ENCODE results near the gene PRPF19. TPM values are rescaled to one million over a fixed set of nuclear protein-coding genes. Genes with fewer than 3 reads are reported as not detected.

The PRPF19 gene
- total RNA-seq, 2 experiments from 2014 or later: 120 to 153 TPM

DNA sequence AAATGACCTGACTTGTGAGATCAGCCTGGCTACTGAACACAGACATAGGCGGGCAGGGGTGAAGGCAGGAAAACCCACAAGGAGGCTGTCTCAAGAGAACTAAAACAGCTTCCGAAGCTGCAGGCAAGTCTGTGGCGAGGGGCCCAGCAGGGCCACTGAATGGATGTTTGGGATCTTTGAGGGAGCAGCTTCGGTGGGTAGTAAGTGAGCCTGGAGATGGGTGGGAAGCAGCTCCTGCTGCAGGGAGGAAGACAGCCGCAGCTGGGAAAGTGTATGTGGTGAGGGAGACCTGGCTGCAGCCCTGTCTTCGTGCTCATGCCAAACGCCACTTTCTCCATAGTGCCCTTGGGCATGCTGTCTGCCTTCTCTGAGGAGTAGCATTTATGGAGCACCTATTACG, 61.0 kb downstream of the PRPF19 start:
- no peak overlapping the region for H2AFZ ChIP-seq (ENCODE audit: low read length)
- TF ChIP-seq CTCF (conservative IDR thresholded peaks at IDR 0.05; ENCODE audit: low read length) (no peak), EZH2phosphoT487 (IDR thresholded peaks at IDR 0.05; ENCODE audit: borderline replicate concordance, low read depth, low read length) (no peak)
- H3K36me3 ChIP-seq (ENCODE audit: insufficient read depth, low read length): peaks cover 60% of the 10 kb centered on the region
- CTCF ChIA-PET (ENCODE audit: unreplicated experiment): no interaction called here
- no TSS peak for BruUV-seq (replicated peaks)
- peaks cover 54% of the 10 kb centered on the region for H3K79me2 ChIP-seq (ENCODE audit: insufficient read depth, low read depth, low read length)
- H3K4me3 ChIP-seq (ENCODE audit: low read depth, low read length, poor library complexity, severe bottlenecking): peak overlapping the region; percentile 81
- H3K4me2 ChIP-seq (ENCODE audit: low read length): peak overlapping the region; percentile 98
- H4K20me1 ChIP-seq (ENCODE audit: insufficient read depth, low read length): peaks cover 16% of the 10 kb centered on the region
- peaks cover 23% of the 10 kb centered on the region for H3K4me1 ChIP-seq (ENCODE audit: insufficient read depth, low read length, poor library complexity, severe bottlenecking)
- POLR2A ChIA-PET: no interaction called here
- no peak overlapping the region for H3K27ac ChIP-seq (ENCODE audit: low read depth, low read length, poor library complexity, severe bottlenecking)
- intact Hi-C loops (cut with micrococcal nuclease; ENCODE audit: unreplicated experiment): no loop called here
- no peaks in the 10 kb centered on the region for H3K9me2 ChIP-seq (ENCODE audit: insufficient read depth, low read length)
- DNase-seq (ENCODE audit: low spot score): no peak
- H3K9me3 ChIP-seq (ENCODE audit: low read length): no peaks in the 10 kb centered on the region

DNA sequence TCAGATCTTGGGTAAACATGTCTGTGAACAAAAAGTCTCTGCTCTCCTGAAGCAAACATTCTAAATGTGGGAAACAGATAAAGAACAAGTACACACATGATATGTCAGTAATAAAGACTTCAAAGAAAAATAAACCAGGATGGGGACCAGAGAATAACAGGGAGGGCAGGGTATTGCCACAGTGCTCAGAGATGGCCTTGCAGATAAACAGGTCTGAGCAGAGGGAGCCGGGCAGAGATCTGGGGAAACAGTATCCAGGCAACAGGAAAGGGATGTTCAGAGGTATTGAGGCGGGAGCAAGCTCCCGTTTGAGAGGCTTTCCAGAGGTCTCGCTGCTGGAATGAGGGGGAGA, 61.5 kb downstream of the PRPF19 start:
- intact Hi-C loops (cut with micrococcal nuclease; ENCODE audit: unreplicated experiment): no loop called here

More for the DNA sequence above, 61.5 kb downstream of the PRPF19 start:
- peaks cover 54% of the 10 kb centered on the region for H3K79me2 ChIP-seq (ENCODE audit: insufficient read depth, low read depth, low read length)
- no peaks in the 10 kb centered on the region for H3K9me3 ChIP-seq (ENCODE audit: low read length)
- peaks cover 23% of the 10 kb centered on the region for H3K4me1 ChIP-seq (ENCODE audit: insufficient read depth, low read length, poor library complexity, severe bottlenecking)
- no peaks in the 10 kb centered on the region for H3K9me2 ChIP-seq (ENCODE audit: insufficient read depth, low read length)
- H3K4me3 ChIP-seq (ENCODE audit: low read depth, low read length, poor library complexity, severe bottlenecking): peak overlapping the region; percentile 81
- H4K20me1 ChIP-seq (ENCODE audit: insufficient read depth, low read length): peaks cover 16% of the 10 kb centered on the region
- BruUV-seq (replicated peaks): no TSS peak
- no peak for DNase-seq (ENCODE audit: low spot score)
- ChIA-PET CTCF (ENCODE audit: unreplicated experiment) (no interaction called here), POLR2A (no interaction called here)
- peaks cover 55% of the 10 kb centered on the region for H3K36me3 ChIP-seq (ENCODE audit: insufficient read depth, low read length)
- no peak overlapping the region for H3K27ac ChIP-seq (ENCODE audit: low read depth, low read length, poor library complexity, severe bottlenecking)
- peak overlapping the region; percentile 98 for H3K4me2 ChIP-seq (ENCODE audit: low read length)
- TF ChIP-seq CTCF (conservative IDR thresholded peaks at IDR 0.05; ENCODE audit: low read length): no peak
- TF ChIP-seq EZH2phosphoT487 (IDR thresholded peaks at IDR 0.05; ENCODE audit: borderline replicate concordance, low read depth, low read length): no peak
- no peak overlapping the region for H2AFZ ChIP-seq (ENCODE audit: low read length)

Data from OCI-LY7 (cell line).